HG03066 (cell line): Measurements from ENCODE around the gene PGM5.

Experiments
- ATAC-seq: cut with Tn5 transposase; IDR thresholded peaks from one replicate; pipeline ENCODE4 v1.9.1; 2021; ENCODE audit warnings: low read depth; ENCODE audit not compliant: unreplicated experiment

The PGM5 gene

GRCh38 chr9:68492806-68493205 is 136.4 kb downstream of the PGM5 start:
- ATAC-seq: no peak

- ATAC-seq: no peak
Measured at GRCh38 chr9:68493541-68493940, 137.1 kb downstream of the PGM5 start.

DNA sequence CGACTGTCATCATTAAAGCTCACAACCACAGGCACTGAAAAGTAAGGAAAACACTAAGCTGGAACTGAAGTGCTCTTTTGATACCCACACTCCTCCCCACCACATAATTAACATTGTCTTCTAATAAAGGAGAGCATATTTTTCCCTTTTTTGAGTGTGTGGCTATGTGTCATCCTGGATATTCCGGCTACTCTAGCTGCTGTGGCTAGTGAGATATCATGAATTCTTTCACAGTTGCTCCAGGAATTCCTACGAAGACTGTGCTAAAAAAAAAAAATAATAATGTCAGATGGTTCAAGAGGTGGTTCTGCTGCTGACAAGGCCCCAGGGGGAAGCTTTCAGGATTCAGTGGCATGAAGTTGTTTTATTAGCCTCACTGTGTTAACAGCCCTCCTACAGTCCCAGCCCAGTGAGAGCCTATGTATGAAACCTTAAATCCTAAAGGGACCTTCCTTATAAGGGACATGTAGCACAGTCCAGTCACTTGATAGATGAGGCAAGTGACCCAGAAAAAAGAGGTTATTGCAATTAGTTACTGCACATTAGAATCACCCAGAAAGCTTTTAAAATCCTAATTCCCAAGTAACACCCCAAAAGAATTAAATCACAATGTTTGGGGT is 137.7 kb downstream of the PGM5 start:
- ATAC-seq: no peak

- ATAC-seq: no peak
Measured at GRCh38 chr9:68495247-68495646, 138.8 kb downstream of the PGM5 start.

DNA sequence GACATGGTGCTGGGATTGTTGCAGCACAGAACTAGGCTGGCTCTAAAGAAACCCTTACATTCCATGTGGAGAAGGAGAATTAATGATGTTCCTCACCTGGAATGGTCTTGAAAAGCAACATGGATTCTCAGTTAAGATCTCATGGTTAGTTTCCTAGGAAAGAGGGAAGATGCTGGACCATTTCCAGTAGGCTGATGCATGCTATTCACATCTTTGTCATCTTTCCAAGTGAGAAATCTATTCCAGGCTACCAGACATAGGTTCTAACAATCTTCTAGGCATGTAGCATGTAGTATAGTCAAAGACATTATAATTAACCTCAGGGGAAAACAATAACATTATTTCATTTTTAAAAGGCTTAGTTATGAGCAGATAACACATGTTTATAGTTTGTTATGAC is 139.9 kb downstream of the PGM5 start:
- no peak for ATAC-seq

DNA sequence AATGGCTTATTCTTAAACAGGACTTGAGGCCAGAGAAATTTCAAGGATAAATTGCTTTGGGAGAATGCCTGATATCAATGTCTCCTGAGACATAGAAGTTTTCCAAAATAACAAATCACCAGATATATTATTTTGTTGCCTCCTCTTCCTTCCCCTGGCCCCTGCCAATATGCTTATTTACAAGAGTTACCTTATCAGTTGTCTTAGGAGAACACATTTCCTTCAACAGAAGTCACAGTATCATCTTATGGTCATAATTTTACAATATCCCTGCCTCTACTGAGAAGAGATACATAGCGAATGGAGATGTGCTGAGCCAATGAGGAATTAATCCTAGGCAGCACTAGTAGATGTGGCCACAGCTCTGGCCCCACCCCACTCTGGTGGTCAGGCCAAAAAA is 141.2 kb downstream of the PGM5 start:
- ATAC-seq: no peak

DNA sequence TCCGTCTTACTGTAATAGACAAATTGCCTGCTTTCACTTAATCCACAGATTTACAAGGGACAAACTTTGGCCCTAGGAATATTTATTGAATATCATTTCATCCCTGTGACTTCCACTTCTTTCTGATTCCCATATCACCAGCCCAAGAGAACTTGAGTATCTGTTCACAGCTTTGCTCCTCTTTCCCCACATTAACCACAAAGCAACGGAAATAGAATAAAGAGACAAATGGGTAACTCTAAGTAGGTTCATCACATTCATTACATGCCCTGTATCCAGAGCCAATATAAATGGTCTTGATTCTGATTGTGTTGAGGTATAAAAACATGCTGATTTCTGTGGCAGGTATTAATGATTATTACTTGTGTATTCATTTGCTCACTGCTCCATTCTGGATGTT is 142.4 kb downstream of the PGM5 start:
- ATAC-seq: no peak

DNA sequence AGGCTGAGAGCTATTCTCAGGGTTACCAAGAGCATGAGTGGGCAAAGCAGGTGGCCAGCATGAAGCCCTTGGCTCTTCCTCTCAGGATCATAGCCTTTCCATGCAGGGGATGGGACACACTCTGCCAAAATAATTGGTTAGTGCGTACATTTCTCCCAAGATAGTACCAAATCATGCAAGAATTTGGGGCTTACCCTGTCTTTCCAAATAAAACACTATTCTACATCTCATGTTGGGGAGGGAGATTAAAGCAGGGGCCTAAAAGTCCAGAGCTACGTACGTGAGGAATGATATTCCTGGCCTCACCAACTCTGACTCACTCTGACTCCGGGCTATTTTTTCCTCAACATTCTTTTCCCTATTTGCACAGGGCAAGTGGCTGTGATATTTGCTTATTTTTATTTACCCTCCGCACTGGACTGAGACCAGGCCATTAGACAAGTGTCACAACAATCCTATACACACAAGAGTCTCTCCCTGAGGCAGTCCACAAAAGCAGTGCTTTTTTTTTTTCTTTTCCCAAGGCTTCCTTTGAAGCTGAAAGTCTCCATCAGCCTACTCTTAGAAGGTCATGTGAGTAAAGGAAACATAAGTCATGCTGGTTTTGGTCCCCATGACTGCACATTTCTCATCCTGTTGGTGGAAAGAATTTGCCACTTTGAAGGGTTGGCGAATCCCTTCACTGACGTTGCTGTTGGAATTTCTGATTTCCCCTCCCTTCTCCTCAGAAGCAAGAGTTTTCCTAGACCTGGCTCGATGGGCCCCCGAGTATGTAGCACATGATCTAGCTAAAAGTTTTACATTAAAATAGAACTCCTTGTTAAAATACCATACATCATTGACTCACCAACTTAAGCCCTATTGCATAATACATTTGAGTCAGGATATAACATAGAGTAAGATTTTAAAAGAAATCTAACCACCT is 144.3 kb downstream of the PGM5 start:
- ATAC-seq: no peak

DNA sequence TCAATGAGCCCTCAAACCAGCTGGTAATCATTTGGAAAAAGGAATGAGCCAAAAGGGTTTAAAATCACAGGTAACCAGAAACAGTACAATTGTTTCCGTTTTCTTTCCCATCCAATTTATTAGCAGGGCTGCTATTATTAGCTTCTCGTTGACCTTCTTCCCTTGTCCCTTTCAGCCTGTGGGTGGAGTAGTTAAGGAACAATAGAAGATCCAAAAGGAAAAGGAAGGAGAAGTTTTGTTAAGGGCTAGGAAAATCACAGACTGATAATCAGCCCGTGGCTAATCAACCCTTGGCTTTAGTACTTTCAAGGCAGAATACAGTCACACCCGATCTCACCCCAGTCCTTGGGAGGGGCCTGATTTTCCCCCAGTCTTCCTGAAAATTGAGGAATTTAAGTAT is 145.9 kb downstream of the PGM5 start:
- ATAC-seq: no peak

- no peak for ATAC-seq
Measured at GRCh38 chr9:68505681-68506409, 149.4 kb downstream of the PGM5 start.

DNA sequence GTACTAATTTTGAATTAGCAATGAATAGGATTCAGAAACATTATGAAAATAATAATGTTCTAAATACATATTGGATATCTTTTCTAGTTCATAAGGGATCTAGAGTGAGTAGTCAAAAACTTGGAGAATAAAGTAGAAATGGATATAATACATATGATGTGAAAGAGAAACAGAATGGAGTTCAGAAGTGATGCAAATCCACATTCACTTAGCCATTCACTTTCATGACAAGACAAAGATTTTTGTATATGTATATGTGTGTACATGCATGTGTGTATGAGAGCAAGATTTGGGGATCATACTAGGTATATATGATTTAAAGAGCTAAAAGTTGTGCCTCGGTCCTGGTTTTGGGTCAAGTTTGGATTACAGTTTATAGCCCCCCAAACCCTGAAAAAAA is 150.1 kb downstream of the PGM5 start:
- ATAC-seq: no peak

- ATAC-seq: no peak
Measured at GRCh38 chr9:68507130-68507805, 150.9 kb downstream of the PGM5 start.

DNA sequence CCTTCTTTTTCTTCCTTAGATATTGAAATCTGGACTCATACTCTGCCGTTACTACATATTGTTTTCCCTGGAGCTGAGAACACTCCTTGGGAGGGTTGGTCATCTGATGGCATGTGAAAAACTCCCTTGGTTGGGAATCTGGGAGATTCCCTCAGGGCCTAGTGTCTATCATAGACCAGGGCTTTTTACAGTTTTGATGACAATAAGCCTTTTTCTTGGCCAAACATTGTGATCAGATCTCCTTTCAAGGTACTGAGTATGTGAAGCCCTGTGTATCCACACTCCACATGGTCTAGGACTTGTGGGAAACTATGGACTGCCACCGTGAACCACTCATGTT is 151.4 kb downstream of the PGM5 start:
- no peak for ATAC-seq

DNA sequence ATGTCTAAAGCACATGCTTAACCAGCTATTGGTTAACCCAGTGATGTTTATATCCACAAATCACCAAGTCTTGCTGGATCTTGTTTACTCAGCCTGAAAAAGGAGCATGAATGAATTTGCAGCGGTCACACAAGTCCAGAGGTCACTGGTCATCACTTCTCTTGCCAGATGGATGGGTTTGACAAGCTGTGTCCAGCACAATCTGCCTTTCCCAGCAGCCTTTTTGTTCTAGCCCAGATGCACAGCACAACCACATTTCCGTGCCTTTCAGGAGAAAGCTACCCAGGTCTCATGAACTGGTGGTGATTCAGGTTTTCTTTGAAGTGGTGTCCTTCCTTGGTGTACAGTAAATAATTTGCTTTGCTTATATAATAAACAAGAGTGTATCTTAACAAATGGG is 152.1 kb downstream of the PGM5 start:
- no peak for ATAC-seq

- no peak for ATAC-seq
Measured at GRCh38 chr9:68509689-68510088, 153.3 kb downstream of the PGM5 start.

GRCh38 chr9:68513385-68513784 is 157.0 kb downstream of the PGM5 start:
- no peak for ATAC-seq

GRCh38 chr9:68513981-68514380 is 157.6 kb downstream of the PGM5 start:
- ATAC-seq: no peak

- no peak for ATAC-seq
Measured at GRCh38 chr9:68515326-68516017, 159.1 kb downstream of the PGM5 start.

GRCh38 chr9:68522131-68522530 is 165.7 kb downstream of the PGM5 start:
- no peak for ATAC-seq

- ATAC-seq: no peak
Measured at GRCh38 chr9:68522954-68523353, 166.5 kb downstream of the PGM5 start.
